Measurements from ENCODE around the gene RBM33. TPM values are rescaled to one million over a fixed set of nuclear protein-coding genes. Genes with fewer than 3 reads are reported as not detected.

Gene RBM33
- total and polyA plus RNA-seq, 2 of the 8 experiments (the other 6 are each of a cell fraction or from before 2014, with no cell fraction given), result 16.5 to 64.6 TPM

- TF ChIP-seq CTCF (IDR thresholded peaks at IDR 0.05; ENCODE audit: control extremely low read depth in 1 of 3, insufficient read depth in 1 of 3, low read depth in 1 of 3, low read length in 3 of 3) (no peak), SIRT6 (IDR thresholded peaks at IDR 0.05; ENCODE audit: low read length) (no peak), SRF (IDR thresholded peaks at IDR 0.05; ENCODE audit: low read depth, low read length) (no peak), RNF2 (IDR thresholded peaks at IDR 0.05; ENCODE audit: borderline replicate concordance, low read depth, low read length, missing control alignments, poor library complexity, severe bottlenecking) (peak; percentile 46), JUND (IDR thresholded peaks at IDR 0.05; ENCODE audit: low read length) (no peak), E2F6 (IDR thresholded peaks at IDR 0.05) (no peak), BRCA1 (IDR thresholded peaks at IDR 0.05; ENCODE audit: low read depth, low read length) (no peak), GABPA (IDR thresholded peaks at IDR 0.05; ENCODE audit: borderline replicate concordance, insufficient read depth, low read length) (no peak), CBX8 (IDR thresholded peaks at IDR 0.05; ENCODE audit: borderline replicate concordance, low read depth, low read length) (0 out of 2 replicates have a peak, but pooled peaks have one; percentile 65), YY1 (IDR thresholded peaks at IDR 0.05; ENCODE audit: low read depth, low read length) (no peak)
These were observed 164.3 kb downstream of the RBM33 start (continued) for GRCh38 chr7:155808549-155809331.
